Left lung (tissue), 10 donors: Measurements from ENCODE around the gene ZNF408. TPM values are rescaled to one million over a fixed set of nuclear protein-coding genes. Genes with fewer than 3 reads are reported as not detected.

Experiments
- ATAC-seq: fragments of 200-7000 bp; cut with Tn5 transposase; one replicate; pipeline ENCODE4 v1.9.1; 2020; ENCODE audit warnings: moderate library complexity
- DNase-seq, 4 donors: peaks; one replicate each; pipeline ENCODE4 v3.0.0-alpha.2; 2013 to 2020
- H3K27ac ChIP-seq, 2 donors: fragments of 200-600 bp; sonication (generic) in 1 of 2; one replicate each; pipeline versions ENCODE4 v1.5.0 to v1.8.0; 2020 to 2021
- H3K27me3 ChIP-seq, 2 donors: fragments of 200-600 bp; sonication (generic) in 1 of 2; one replicate each; pipeline versions ENCODE4 v1.5.0 to v1.8.0; 2020 to 2021
- H3K36me3 ChIP-seq, 2 donors: fragments of 200-600 bp; sonication (generic) in 1 of 2; one replicate each; pipeline versions ENCODE4 v1.5.0 to v1.8.0; 2020 to 2021
- H3K4me1 ChIP-seq, 2 donors: fragments of 200-600 bp; one replicate each; pipeline ENCODE4 v1.8.0; 2021
- H3K4me3 ChIP-seq, 2 donors: fragments of 200-600 bp; sonication (generic) in 1 of 2; one replicate each; pipeline versions ENCODE4 v1.5.0 to v1.8.0; 2020 to 2021; ENCODE audit warnings: mild to moderate bottlenecking in 1 of 2
- H3K9me3 ChIP-seq, 2 donors: fragments of 200-600 bp; sonication (generic) in 1 of 2; one replicate each; pipeline versions ENCODE4 v1.5.0 to v1.8.0; 2020 to 2021
- intact Hi-C, 2 donors: fragments of 100-400 bp; cut with DNase I; formaldehyde crosslinking; loops; one replicate each; pipeline versions ENCODE4 v1.11.2 to v1.14.2; 2022
- polyA plus RNA-seq, 6 donors: library from polyadenylated mRNA; unstranded; fragments of 120-200 nt; gene quantifications; one replicate each; pipeline ENCODE4 v1.2.1, GENCODE V29; 2013; ENCODE audit not compliant: insufficient read length in 6 of 6
- total RNA-seq, 2 donors: library from RNA; stranded (reverse); fragmentation: NEBNext Ultra II Directional; extraction: Animal tissue kit (Norgen Biotek cat#: 25700); gene quantifications; one replicate each; pipeline ENCODE4 v1.2.1, GENCODE V29; 2021
- TF ChIP-seq, protein P1 (sequence below), 2 donors: fragments of 200-600 bp; sonication (generic) in 1 of 2; IDR thresholded peaks; one replicate each; pipeline versions ENCODE4 v1.5.0 to v1.8.0; 2021; ENCODE audit warnings: antibody characterized with exemption in 2 of 2
- donor health status: DM: no; HTN: yes; CAD: no.
- donor health status: DM: no; HTN: no; CAD: no.

ZNF408 gene
- total and polyA plus RNA-seq, 8 donors: 5.8 to 11.6 (median 10.1) TPM

DNA sequence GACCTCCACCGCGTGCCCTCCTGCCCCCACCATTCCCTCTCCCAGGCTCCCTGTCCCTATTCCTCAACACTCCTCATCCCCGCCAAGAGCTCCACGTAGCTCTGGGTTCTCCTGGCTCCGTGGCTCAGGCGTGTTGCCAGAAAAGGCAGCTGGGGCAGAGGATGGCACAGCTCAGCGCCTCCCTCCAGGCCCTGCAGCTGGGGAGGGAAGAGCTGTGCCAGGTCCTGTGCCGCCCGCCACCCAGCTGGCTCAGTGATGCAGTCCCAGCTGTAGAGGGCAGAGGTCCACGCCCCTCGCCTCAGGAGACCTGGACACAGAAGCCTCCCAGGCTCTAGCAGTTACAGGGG is 4.6 kb upstream of the ZNF408 start:
- TF ChIP-seq, protein P1, sequence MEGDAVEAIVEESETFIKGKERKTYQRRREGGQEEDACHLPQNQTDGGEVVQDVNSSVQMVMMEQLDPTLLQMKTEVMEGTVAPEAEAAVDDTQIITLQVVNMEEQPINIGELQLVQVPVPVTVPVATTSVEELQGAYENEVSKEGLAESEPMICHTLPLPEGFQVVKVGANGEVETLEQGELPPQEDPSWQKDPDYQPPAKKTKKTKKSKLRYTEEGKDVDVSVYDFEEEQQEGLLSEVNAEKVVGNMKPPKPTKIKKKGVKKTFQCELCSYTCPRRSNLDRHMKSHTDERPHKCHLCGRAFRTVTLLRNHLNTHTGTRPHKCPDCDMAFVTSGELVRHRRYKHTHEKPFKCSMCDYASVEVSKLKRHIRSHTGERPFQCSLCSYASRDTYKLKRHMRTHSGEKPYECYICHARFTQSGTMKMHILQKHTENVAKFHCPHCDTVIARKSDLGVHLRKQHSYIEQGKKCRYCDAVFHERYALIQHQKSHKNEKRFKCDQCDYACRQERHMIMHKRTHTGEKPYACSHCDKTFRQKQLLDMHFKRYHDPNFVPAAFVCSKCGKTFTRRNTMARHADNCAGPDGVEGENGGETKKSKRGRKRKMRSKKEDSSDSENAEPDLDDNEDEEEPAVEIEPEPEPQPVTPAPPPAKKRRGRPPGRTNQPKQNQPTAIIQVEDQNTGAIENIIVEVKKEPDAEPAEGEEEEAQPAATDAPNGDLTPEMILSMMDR (IDR thresholded peaks at IDR 0.05): no peak
- no peak overlapping the region for H3K27ac ChIP-seq
- intact Hi-C loops: no loop called here

DNA sequence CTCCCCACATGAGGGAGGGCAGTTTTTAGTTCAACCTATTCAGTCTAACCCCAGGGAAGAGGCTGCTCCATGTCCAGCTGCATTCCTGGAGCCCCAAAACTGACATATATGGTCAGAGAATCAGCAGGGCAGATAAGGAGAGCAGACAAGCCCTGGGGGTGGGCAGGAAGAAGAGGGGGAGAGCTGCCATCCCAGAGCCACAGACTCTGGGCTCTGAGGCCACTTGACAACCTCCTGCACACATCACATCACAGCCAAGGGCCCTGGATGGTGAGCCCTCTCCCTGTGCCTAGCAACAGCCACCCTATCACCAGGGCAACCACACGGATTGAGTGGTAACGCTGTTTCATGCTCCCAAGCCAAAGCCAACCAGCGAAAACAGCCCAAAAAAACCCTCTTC is 3.5 kb upstream of the ZNF408 start:
- H3K4me3 ChIP-seq: no peak overlapping the region
- DNase-seq: no peak
- no peaks in the 10 kb centered on the region for H3K9me3 ChIP-seq
- peaks cover 18 to 52% of the 10 kb centered on the region in 2 donors for H3K4me1 ChIP-seq
- no peak for ATAC-seq
- no peak overlapping the region for H3K27ac ChIP-seq
- H3K36me3 ChIP-seq: peaks cover 0 to 49% of the 10 kb centered on the region in 2 donors
- TF ChIP-seq, protein P1 (IDR thresholded peaks at IDR 0.05): no peak
- intact Hi-C loops: no loop called here
- H3K27me3 ChIP-seq: no peaks in the 10 kb centered on the region

More for the DNA sequence above, 4.6 kb upstream of the ZNF408 start:
- no peaks in the 10 kb centered on the region for H3K9me3 ChIP-seq
- ATAC-seq (no peak), DNase-seq (no peak)
- peaks cover 0 to 57% of the 10 kb centered on the region in 2 donors for H3K36me3 ChIP-seq
- peaks cover 12 to 41% of the 10 kb centered on the region in 2 donors for H3K4me1 ChIP-seq
- no peaks in the 10 kb centered on the region for H3K27me3 ChIP-seq
- H3K4me3 ChIP-seq: no peak overlapping the region

DNA sequence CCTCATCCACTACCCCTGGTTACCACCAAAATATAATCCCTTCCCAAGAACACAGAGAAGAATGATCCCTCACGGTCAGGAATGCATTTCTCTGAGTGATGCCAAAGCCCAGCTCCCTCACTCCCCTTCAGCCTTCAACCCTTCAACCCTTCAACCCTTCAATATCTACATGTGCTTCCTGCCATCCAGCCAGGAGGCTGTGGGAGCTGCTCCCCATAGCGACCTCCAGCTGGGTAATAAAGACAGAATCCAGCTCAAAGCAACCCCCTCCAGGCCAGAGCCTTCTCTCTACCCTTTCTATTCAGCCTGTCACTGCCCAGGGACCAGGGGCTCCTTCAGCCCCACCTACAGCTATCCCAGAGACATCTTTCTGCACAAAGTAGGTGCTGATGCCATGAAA is 3.1 kb upstream of the ZNF408 start:
- TF ChIP-seq, protein P1 (IDR thresholded peaks at IDR 0.05): no peak
- DNase-seq: no peak
- Histone ChIP-seq H3K4me3 (no peak overlapping the region), H3K27me3 (no peaks in the 10 kb centered on the region), H3K27ac (no peak overlapping the region), H3K9me3 (no peaks in the 10 kb centered on the region), H3K4me1 (peaks cover 18 to 56% of the 10 kb centered on the region in 2 donors), H3K36me3 (peaks cover 0 to 49% of the 10 kb centered on the region in 2 donors)
- intact Hi-C loops: no loop called here
- ATAC-seq: no peak

DNA sequence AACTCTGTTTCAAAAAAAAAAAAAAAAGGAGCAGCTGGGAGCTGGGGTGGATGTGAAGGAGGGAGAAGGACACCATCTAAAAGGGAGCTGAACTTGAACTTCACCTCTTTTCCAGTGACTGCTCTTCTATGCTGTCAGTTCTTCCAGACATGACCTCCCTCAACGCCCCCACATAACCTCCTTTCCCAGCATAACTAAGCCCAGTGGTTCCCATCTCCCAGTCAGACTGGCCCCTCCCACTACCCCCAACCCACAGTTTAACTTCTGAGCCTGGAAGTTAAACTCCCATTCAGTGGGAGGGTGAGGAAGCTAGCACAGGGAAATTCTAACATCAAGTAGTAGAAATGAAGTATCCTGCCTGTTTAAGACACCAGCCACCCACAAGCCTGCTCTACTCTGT is 2.2 kb upstream of the ZNF408 start:
- H3K27ac ChIP-seq: no peak overlapping the region
- TF ChIP-seq, protein P1 (IDR thresholded peaks at IDR 0.05): no peak
- no peaks in the 10 kb centered on the region for H3K27me3 ChIP-seq
- no peaks in the 10 kb centered on the region for H3K9me3 ChIP-seq
- H3K4me3 ChIP-seq: no peak overlapping the region
- peaks cover 0 to 49% of the 10 kb centered on the region in 2 donors for H3K36me3 ChIP-seq
- no peak for ATAC-seq
- H3K4me1 ChIP-seq: peaks cover 18 to 62% of the 10 kb centered on the region in 2 donors
- intact Hi-C loops: no loop called here
- no peak for DNase-seq

DNA sequence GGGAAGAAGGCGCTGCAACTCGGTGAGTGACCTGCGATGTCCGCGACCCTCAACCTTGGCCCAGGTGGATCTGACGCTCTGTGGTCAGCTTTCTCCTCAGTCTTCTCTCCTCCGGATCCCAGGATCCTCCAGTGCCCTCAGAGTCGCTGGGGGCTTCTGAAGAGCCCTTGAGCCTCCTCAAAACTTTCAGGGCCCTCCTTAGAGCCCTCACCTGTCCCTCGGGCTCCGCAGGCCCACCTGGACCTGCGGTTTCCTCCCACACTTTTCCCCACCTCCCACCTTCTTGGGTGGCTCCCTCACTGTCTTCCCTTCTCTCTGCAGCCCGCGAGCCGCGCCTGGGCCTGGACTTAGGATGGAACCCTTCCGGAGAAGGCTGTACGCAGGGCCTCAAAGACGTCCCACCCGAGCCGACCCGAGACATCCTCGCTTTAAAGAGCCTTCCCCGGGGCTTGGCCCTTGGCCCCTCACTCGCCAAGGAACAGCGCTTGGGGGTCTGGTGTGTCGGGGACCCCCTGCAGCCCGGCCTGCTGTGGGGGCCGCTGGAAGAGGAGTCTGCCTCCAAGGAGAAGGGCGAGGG is 335 bp downstream of the ZNF408 start:
- Histone ChIP-seq H3K36me3 (peaks cover 7 to 49% of the 10 kb centered on the region in 2 donors), H3K27ac (peak overlapping the region; percentile 88 to 94), H3K9me3 (no peaks in the 10 kb centered on the region), H3K27me3 (no peaks in the 10 kb centered on the region), H3K4me3 (peak overlapping the region; percentile 97 to 98), H3K4me1 (peaks cover 18 to 56% of the 10 kb centered on the region in 2 donors)
- DNase-seq (peak in 1 of 4 donors; percentile 81), ATAC-seq (no peak)
- TF ChIP-seq, protein P1 (IDR thresholded peaks at IDR 0.05): no peak
- intact Hi-C loops: no loop called here
